NOMO-1 (cell line): ENCODE measurements around the gene ZC3H7A.

ENCODE experiments used
- DNase-seq, 2 experiments: peaks; one replicate each; lab custom pipeline; 2025; ENCODE audit not compliant: unreplicated experiment in 2 of 2; lab: John Stamatoyannopoulos, UW

Gene ZC3H7A

GRCh38 chr16:11708421-11708820 lies 88.6 kb downstream of the ZC3H7A start:
- DNase-seq = no peak

- no peak for DNase-seq
These were observed 89.3 kb downstream of the ZC3H7A start for GRCh38 chr16:11707679-11708197.

- DNase-seq = no peak
These were observed 90.8 kb downstream of the ZC3H7A start for GRCh38 chr16:11706180-11706742.

- DNase-seq = no peak
These were observed 91.6 kb downstream of the ZC3H7A start for GRCh38 chr16:11705311-11706025.
